K562 (cell line): Measurements from ENCODE around the gene DGKZ. TPM values are rescaled to one million over a fixed set of nuclear protein-coding genes. Genes with fewer than 3 reads are reported as not detected.

Experiments
- ATAC-seq: fragments of 200-7000 bp; cut with Tn5 transposase; 3 replicates; pipeline ENCODE4 v1.9.1; 2020; ENCODE audit warnings: moderate library complexity
- BruUV-seq: library from RNA; stranded (reverse); fragments of 400-500 nt; replicated peaks from 2 replicates; lab custom pipeline; 2021; lab: Mats Ljungman, UMichigan
- CTCF ChIA-PET: fragments of 300-600 bp; formaldehyde crosslinking; extraction: SDS; loops from one replicate; lab custom pipeline; 2021; ENCODE audit warnings: low intra/inter-chr PET ratio; lab: Yijun Ruan, JAX
- POLR2A ChIA-PET: fragments of 300-600, 350-650 bp; sonication (Branson Sonifier 250); formaldehyde crosslinking; extraction: SDS; loops from one replicate; lab custom pipeline; 2021; ENCODE audit warnings: antibody characterized with exemption, inconsistent platforms; lab: Yijun Ruan, JAX
- DNase-seq, 4 experiments: peaks; one replicate each; pipeline versions ENCODE4 v3.0.0 to v3.0.0-alpha.2; 2011 to 2018; ENCODE audit warnings: low spot score in 3 of 4, mixed read lengths in 3 of 4; ENCODE audit errors: extremely low read depth in 1 of 4
- FAIRE-seq: peaks from 2 replicates; lab custom pipeline; 2011; peaks lifted over from hg19 to GRCh38; lab: Jason Lieb, UNC
- H2AFZ ChIP-seq: 2 replicates; pipeline ENCODE4 v1.6.0; 2011; ENCODE audit warnings: low read depth, low read length, control low read depth, inconsistent platforms
- H3K27ac ChIP-seq: fragments of 200-600 bp; 3 replicates; pipeline ENCODE4 v1.8.0; 2011; ENCODE audit warnings: low read depth, mild to moderate bottlenecking, control low read depth, inconsistent platforms, low read length, moderate library complexity, mixed read lengths; ENCODE audit errors: extremely low read depth
- H3K27me3 ChIP-seq, 2 experiments: fragments of 300-600 bp in 1 of 2; 2 replicates in 1 of 2; 3 replicates in 1 of 2; pipeline versions ENCODE4 v1.6.0 to v1.8.0; 2011; ENCODE audit warnings: inconsistent platforms in 2 of 2, low read length in 2 of 2, mild to moderate bottlenecking in 1 of 2, mixed read lengths in 1 of 2, moderate library complexity in 1 of 2; ENCODE audit not compliant: control insufficient read depth in 2 of 2, insufficient read depth in 2 of 2
- H3K36me3 ChIP-seq: fragments of 300-600 bp; 3 replicates; pipeline ENCODE4 v1.8.0; 2011; ENCODE audit warnings: mild to moderate bottlenecking, low read length, inconsistent platforms; ENCODE audit not compliant: control insufficient read depth, insufficient read depth
- H3K4me1 ChIP-seq, 2 experiments: fragments of 200-600 bp in 1 of 2; replicated peaks in 1 of 2; 2 replicates in 1 of 2; 3 replicates in 1 of 2; pipeline versions ENCODE4 v1.5.1 to v1.8.0; 2011; ENCODE audit warnings: inconsistent platforms in 2 of 2, low read length in 2 of 2, mild to moderate bottlenecking in 1 of 2, mixed read lengths in 1 of 2, moderate library complexity in 1 of 2; ENCODE audit not compliant: control insufficient read depth in 2 of 2, insufficient read depth in 2 of 2
- H3K4me2 ChIP-seq: 2 replicates; pipeline ENCODE4 v1.6.1; 2011; ENCODE audit warnings: low read length, control low read depth, inconsistent platforms, mixed read lengths; ENCODE audit not compliant: insufficient read depth
- H3K4me3 ChIP-seq: fragments of 200-600 bp; sonication (generic), shearing (Covaris generic); 2 replicates; pipeline ENCODE4 v1.5.1; 2016; ENCODE audit warnings: control low read depth, inconsistent platforms
- H3K79me2 ChIP-seq: fragments of 200-600 bp; 3 replicates; pipeline ENCODE4 v1.8.0; 2011; ENCODE audit warnings: low read length, inconsistent platforms; ENCODE audit not compliant: control insufficient read depth, insufficient read depth
- H3K9ac ChIP-seq, 2 experiments: 2 replicates each; pipeline versions ENCODE4 v1.6.0 to v1.6.1; 2011; ENCODE audit warnings: low read depth in 2 of 2, low read length in 2 of 2, control low read depth in 1 of 2, inconsistent platforms in 1 of 2, mild to moderate bottlenecking in 1 of 2, mixed read lengths in 1 of 2; ENCODE audit not compliant: insufficient read depth in 1 of 2
- H3K9me1 ChIP-seq: one replicate; pipeline ENCODE4 v1.6.0; 2011; ENCODE audit warnings: inconsistent platforms, mild to moderate bottlenecking, low read length, moderate library complexity; ENCODE audit not compliant: control insufficient read depth, insufficient read depth
- H3K9me3 ChIP-seq: replicated peaks from 2 replicates; pipeline ENCODE4 v1.5.1; 2011; ENCODE audit warnings: low read depth, low read length, inconsistent platforms; ENCODE audit not compliant: control insufficient read depth, insufficient read depth
- H4K20me1 ChIP-seq: replicated peaks from 2 replicates; pipeline ENCODE4 v1.6.1; 2011; ENCODE audit warnings: low read length, inconsistent platforms, mixed read lengths; ENCODE audit not compliant: control insufficient read depth, insufficient read depth
- CEBPG ChIP-seq, 3 experiments: fragments of 200-800 bp in 1 of 3; sonication (Bioruptor generic) in 1 of 3; sonication (generic) in 1 of 3; formaldehyde crosslinking in 1 of 3; IDR thresholded peaks in 2 of 3; conservative IDR thresholded peaks in 1 of 3; 2 replicates each; pipeline versions ENCODE4 v1.6.1 to v1.8.0; 2016 to 2022; ENCODE audit warnings: missing compliant biosample characterization in 2 of 3, missing genetic modification characterization in 2 of 3, mild to moderate bottlenecking in 1 of 3, missing genetic modification reagents in 1 of 3
- CXXC5 ChIP-seq: fragments of 250-450 bp; sonication (Bioruptor Pico); IDR thresholded peaks from 2 replicates; pipeline ENCODE4 v1.8.0; 2022; ENCODE audit warnings: inconsistent platforms, mild to moderate bottlenecking, moderate library complexity
- ETV1 ChIP-seq: fragments of 450-650 bp; conservative IDR thresholded peaks from 2 replicates; pipeline ENCODE4 v1.6.1; 2016; ENCODE audit warnings: missing genetic modification characterization, control low read depth, low read depth, missing compliant biosample characterization
- FOXK1 ChIP-seq: sonication (generic); formaldehyde crosslinking; IDR thresholded peaks from 2 replicates; pipeline ENCODE4 v1.8.0; 2022; ENCODE audit warnings: missing genetic modification reagents, mild to moderate bottlenecking, borderline replicate concordance
- GABPB1 ChIP-seq: sonication (generic); formaldehyde crosslinking; IDR thresholded peaks from 2 replicates; pipeline ENCODE4 v1.8.0; 2022; ENCODE audit warnings: mild to moderate bottlenecking, missing genetic modification reagents
- HNRNPK ChIP-seq: fragments of 200-400 bp; formaldehyde crosslinking; IDR thresholded peaks from one replicate; pipeline ENCODE4 v1.6.1; 2018; ENCODE audit warnings: mild to moderate bottlenecking, low read depth, low read length; ENCODE audit not compliant: poor library complexity, severe bottlenecking
- NELFE ChIP-seq: IDR thresholded peaks from 2 replicates; pipeline ENCODE4 v1.6.1; 2011; ENCODE audit warnings: mild to moderate bottlenecking; ENCODE audit not compliant: insufficient read depth, insufficient read length
- NR2C2 ChIP-seq, 2 experiments: fragments of 200-800 bp in 1 of 2; sonication (Bioruptor generic) in 1 of 2; sonication (generic) in 1 of 2; formaldehyde crosslinking in 1 of 2; IDR thresholded peaks; 2 replicates each; pipeline versions ENCODE4 v1.6.1 to v1.8.0; 2016 to 2022; ENCODE audit warnings: mild to moderate bottlenecking in 1 of 2, missing compliant biosample characterization in 1 of 2, missing genetic modification characterization in 1 of 2, missing genetic modification reagents in 1 of 2
- RBM14 ChIP-seq: fragments of 200-400 bp; formaldehyde crosslinking; IDR thresholded peaks from 2 replicates; pipeline ENCODE4 v1.6.1; 2018; ENCODE audit warnings: low read depth, mild to moderate bottlenecking, low read length, moderate library complexity, borderline replicate concordance; ENCODE audit not compliant: insufficient read depth
- YY1 ChIP-seq, 3 experiments: IDR thresholded peaks; 2 replicates each; pipeline ENCODE4 v1.6.1; 2011; ENCODE audit warnings: low read length in 2 of 3, mild to moderate bottlenecking in 2 of 3, moderate library complexity in 2 of 3, borderline replicate concordance in 1 of 3, control low read depth in 1 of 3, low read depth in 1 of 3; ENCODE audit not compliant: insufficient read depth in 3 of 3, insufficient replicate concordance in 2 of 3, control insufficient read depth in 1 of 3, insufficient read length in 1 of 3; ENCODE audit errors: extremely low read depth in 1 of 3
- ZNF197 ChIP-seq: fragments of 200-800 bp; sonication (Bioruptor generic); IDR thresholded peaks from 2 replicates; pipeline ENCODE4 v1.6.1; 2016; ENCODE audit warnings: low read depth, missing genetic modification characterization, missing compliant biosample characterization
- WGBS: fragments of 100-300 bp; shearing (Covaris generic); methylation state at CpG from one replicate; pipeline ENCODE4 v1.1.6; 2016; ENCODE audit warnings: low coverage, mixed read lengths; ENCODE audit not compliant: insufficient coverage; ENCODE audit errors: missing lambda C conversion rate; 5-methylcytosine and 5-hydroxymethylcytosine counted together
- in situ Hi-C: fragments of 300-500 bp; cut with MboI; formaldehyde crosslinking; loops from 4 replicates; pipeline ENCODE4 v1.15.0; 2018; ENCODE audit warnings: inconsistent platforms, mixed read lengths
- intact Hi-C: fragments of 100-400 bp; cut with micrococcal nuclease; formaldehyde crosslinking; loops from 2 replicates; pipeline ENCODE4 v1.14.2; 2022
- polyA plus RNA-seq, 8 experiments: library from polyadenylated mRNA; depleted of rRNA in 4 of 8; stranded (reverse) in 5 of 8; unstranded in 3 of 8; fragments of >200 nt; fragmentation: Nextera tagmentation in 2 of 8; fragmentation: Illumina TruSeq in 1 of 8; extraction: Ambion mirVana in 2 of 8; extraction: Trizol in 1 of 8; gene quantifications; 2 replicates each; pipeline versions ENCODE4 v1.2.1 to v1.2.3, GENCODE V29; 2011 to 2014; ENCODE audit warnings: inconsistent platforms in 1 of 8, missing spikeins in 1 of 8
- total RNA-seq, 7 experiments: library from RNA; depleted of rRNA in 6 of 7; stranded (reverse); fragments of >200 nt in 6 of 7; fragmentation: Illumina TruSeq in 2 of 7; extraction: Trizol in 2 of 7; gene quantifications; 2 replicates each; pipeline versions ENCODE4 v1.2.1 to v1.2.3, GENCODE V29; 2011 to 2021; ENCODE audit warnings: low replicate concordance in 1 of 7
- TF ChIP-seq, protein P1 (sequence below): fragments of 450-650 bp; IDR thresholded peaks from 2 replicates; pipeline ENCODE4 v1.6.1; 2016; ENCODE audit warnings: mild to moderate bottlenecking
- TF ChIP-seq, protein P2 (sequence below), 3 experiments: IDR thresholded peaks in 2 of 3; conservative IDR thresholded peaks in 1 of 3; 2 replicates each; pipeline ENCODE4 v1.5.1; 2011 to 2012; ENCODE audit warnings: low read length in 3 of 3, mild to moderate bottlenecking in 3 of 3, control low read depth in 2 of 3, improper control_type of control experiment in 1 of 3, inconsistent platforms in 1 of 3, low read depth in 1 of 3, mixed read lengths in 1 of 3, moderate library complexity in 1 of 3; ENCODE audit not compliant: insufficient read depth in 2 of 3

Gene DGKZ
- total and polyA plus RNA-seq, 9 of the 15 experiments (the other 6 are each of a cell fraction or from before 2014, with no cell fraction given) = 0.51 to 100 (median 44.2) TPM

DNA sequence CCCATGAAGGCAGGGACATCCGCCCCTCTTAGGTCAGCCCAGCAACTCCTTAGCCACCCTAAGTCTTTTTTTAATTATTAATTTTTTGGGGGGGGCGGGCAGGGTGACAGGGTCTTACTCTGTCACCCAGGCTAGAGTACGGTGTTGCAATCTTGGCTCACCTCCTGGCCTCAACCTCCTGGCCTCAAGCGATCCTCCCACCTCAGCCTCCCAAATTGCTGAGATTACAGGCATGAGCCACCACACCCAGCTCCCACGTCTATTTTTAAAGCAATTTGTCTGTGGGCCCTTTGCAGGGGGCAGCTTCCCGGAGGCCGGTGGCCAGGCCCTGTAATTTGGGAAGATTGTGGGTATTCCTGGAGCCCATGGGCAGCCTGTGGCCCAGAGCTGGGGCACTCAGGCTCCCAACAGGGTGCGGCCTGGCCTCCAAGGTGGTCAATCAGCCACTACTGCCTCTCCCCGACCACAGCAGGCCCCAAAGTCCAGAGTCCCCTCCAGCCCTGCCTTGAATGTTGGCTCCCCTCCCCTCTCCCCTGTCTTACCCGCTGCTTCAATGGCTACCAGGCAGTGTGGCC lies 42.6 kb upstream of the DGKZ start (continued):
- TF ChIP-seq ZNF197 (no peak), CXXC5 (CRISPR knock-in tag) (no peak), RBM14 (no peak), NELFE (no peak)
- TF ChIP-seq, protein P1, sequence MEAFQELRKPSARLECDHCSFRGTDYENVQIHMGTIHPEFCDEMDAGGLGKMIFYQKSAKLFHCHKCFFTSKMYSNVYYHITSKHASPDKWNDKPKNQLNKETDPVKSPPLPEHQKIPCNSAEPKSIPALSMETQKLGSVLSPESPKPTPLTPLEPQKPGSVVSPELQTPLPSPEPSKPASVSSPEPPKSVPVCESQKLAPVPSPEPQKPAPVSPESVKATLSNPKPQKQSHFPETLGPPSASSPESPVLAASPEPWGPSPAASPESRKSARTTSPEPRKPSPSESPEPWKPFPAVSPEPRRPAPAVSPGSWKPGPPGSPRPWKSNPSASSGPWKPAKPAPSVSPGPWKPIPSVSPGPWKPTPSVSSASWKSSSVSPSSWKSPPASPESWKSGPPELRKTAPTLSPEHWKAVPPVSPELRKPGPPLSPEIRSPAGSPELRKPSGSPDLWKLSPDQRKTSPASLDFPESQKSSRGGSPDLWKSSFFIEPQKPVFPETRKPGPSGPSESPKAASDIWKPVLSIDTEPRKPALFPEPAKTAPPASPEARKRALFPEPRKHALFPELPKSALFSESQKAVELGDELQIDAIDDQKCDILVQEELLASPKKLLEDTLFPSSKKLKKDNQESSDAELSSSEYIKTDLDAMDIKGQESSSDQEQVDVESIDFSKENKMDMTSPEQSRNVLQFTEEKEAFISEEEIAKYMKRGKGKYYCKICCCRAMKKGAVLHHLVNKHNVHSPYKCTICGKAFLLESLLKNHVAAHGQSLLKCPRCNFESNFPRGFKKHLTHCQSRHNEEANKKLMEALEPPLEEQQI = no peak

DNA sequence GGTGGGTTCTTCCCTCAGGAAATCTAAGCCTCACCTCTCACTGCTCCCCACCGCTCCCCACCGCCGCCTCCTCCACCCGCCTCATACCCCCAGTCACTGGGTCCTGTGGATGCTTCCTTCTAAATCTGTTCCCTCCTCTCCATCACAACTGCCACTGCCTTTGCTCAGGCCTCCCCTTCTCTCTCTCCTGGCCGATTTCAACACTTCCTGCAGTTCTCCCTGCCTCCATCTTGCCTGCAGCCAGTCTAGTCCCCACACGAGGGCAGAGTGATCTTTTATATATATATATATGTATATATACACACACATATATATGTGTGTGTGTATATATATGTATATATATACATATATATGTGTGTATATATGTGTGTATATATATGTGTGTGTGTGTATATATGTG lies 42.0 kb upstream of the DGKZ start:
- peak; percentile 31; the same call in 1 of the 3 replicates for ATAC-seq
- H3K27me3 ChIP-seq = no peaks in the 10 kb centered on the region
- in situ Hi-C loops = no loop called here
- peak overlapping the region in 1 of 2 experiments; percentile 76; a peak in 1 of 4 replicates for H3K9ac ChIP-seq
- ChIA-PET POLR2A (no interaction called here), CTCF (no interaction called here)
- no peak overlapping the region for H3K27ac ChIP-seq
- no peak overlapping the region for H2AFZ ChIP-seq
- no peak overlapping the region for H3K4me2 ChIP-seq
- no TSS peak for BruUV-seq
- 72% methylated on average over 6 of the region's 6 CpGs for WGBS
- H3K9me1 ChIP-seq = no peaks in the 10 kb centered on the region
- H3K36me3 ChIP-seq = peaks cover 20% of the 10 kb centered on the region; the same call in 2 of the 3 replicates
- no peaks in the 10 kb centered on the region for H3K79me2 ChIP-seq
- peaks cover 18 to 35% of the 10 kb centered on the region in 2 experiments for H3K4me1 ChIP-seq
- FAIRE-seq = no peak
- intact Hi-C loops = no loop called here
- H4K20me1 ChIP-seq = no peaks in the 10 kb centered on the region
- H3K9me3 ChIP-seq = no peaks in the 10 kb centered on the region
- H3K4me3 ChIP-seq = no peak overlapping the region
- no peak for DNase-seq
- TF ChIP-seq YY1 (IDR thresholded peaks at IDR 0.05; ENCODE audit: borderline replicate concordance in 1 of 3, control insufficient read depth in 1 of 3, extremely low read depth in 1 of 3, insufficient read depth in 3 of 3, insufficient read length in 1 of 3, insufficient replicate concordance in 2 of 3, low read depth in 1 of 3, low read length in 2 of 3) = peak in 1 of 3 experiments; percentile 73
- no peak for TF ChIP-seq HNRNPK
- TF ChIP-seq CEBPG (CRISPR knock-in tag; IDR thresholded peaks at IDR 0.05) = peak; percentile 37; the same call in 1 of the 2 replicates
- TF ChIP-seq CEBPG (tag; conservative IDR thresholded peaks at IDR 0.05 in 1 of 2, IDR thresholded peaks at IDR 0.05 in 1 of 2) = 0 out of 4 replicates have a peak, but pooled peaks of 1 of the 2 experiments have one; percentile 12
- peak; percentile 58 for TF ChIP-seq ETV1
- TF ChIP-seq, protein P2, sequence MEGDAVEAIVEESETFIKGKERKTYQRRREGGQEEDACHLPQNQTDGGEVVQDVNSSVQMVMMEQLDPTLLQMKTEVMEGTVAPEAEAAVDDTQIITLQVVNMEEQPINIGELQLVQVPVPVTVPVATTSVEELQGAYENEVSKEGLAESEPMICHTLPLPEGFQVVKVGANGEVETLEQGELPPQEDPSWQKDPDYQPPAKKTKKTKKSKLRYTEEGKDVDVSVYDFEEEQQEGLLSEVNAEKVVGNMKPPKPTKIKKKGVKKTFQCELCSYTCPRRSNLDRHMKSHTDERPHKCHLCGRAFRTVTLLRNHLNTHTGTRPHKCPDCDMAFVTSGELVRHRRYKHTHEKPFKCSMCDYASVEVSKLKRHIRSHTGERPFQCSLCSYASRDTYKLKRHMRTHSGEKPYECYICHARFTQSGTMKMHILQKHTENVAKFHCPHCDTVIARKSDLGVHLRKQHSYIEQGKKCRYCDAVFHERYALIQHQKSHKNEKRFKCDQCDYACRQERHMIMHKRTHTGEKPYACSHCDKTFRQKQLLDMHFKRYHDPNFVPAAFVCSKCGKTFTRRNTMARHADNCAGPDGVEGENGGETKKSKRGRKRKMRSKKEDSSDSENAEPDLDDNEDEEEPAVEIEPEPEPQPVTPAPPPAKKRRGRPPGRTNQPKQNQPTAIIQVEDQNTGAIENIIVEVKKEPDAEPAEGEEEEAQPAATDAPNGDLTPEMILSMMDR (IDR thresholded peaks at IDR 0.05 in 2 of 3, conservative IDR thresholded peaks at IDR 0.05 in 1 of 3; ENCODE audit: insufficient read depth in 2 of 3, low read depth in 1 of 3, low read length in 3 of 3) = peak in 2 of 3 experiments; percentile 16 to 21; a peak in 3 of 6 replicates
- no peak for TF ChIP-seq NR2C2 (CRISPR knock-in tag; IDR thresholded peaks at IDR 0.05)
- no peak for TF ChIP-seq NR2C2 (tag; IDR thresholded peaks at IDR 0.05)
- no peak for TF ChIP-seq GABPB1 (CRISPR knock-in tag)
- TF ChIP-seq FOXK1 (CRISPR knock-in tag) = no peak
